B cell (primary cell): Measurements from ENCODE around the gene ANKRD2. TPM values are rescaled to one million over a fixed set of nuclear protein-coding genes. Genes with fewer than 3 reads are reported as not detected.

ENCODE experiments used
- ATAC-seq: fragments of 200-7000 bp; cut with Tn5 transposase; one replicate; pipeline ENCODE4 v1.10.0; 2021; ENCODE audit warnings: low read depth, mild to moderate bottlenecking, moderate number of reproducible peaks, moderate library complexity
- CTCF ChIA-PET: fragments of 350-600 bp; sonication (Branson Sonifier 250); formaldehyde crosslinking; loops from one replicate; lab custom pipeline; 2021; ENCODE audit warnings: antibody characterized with exemption, inconsistent platforms; lab: Charles Lee
- POLR2A ChIA-PET: fragments of 350-600 bp; sonication (Branson Sonifier 250); formaldehyde crosslinking; loops from one replicate; lab custom pipeline; 2021; ENCODE audit warnings: antibody characterized with exemption; lab: Charles Lee
- DNase-seq: peaks from one replicate; pipeline ENCODE4 v3.0.0; 2013
- H2AFZ ChIP-seq: 2 replicates; pipeline ENCODE4 v1.6.1; 2012; ENCODE audit warnings: mild to moderate bottlenecking, low read depth, low read length; ENCODE audit not compliant: insufficient read depth, poor library complexity, severe bottlenecking
- H3K27ac ChIP-seq, 2 donors: 1 replicate in 1 of 2; 2 replicates in 1 of 2; pipeline ENCODE4 v1.5.1; 2012 to 2013; ENCODE audit warnings: low read length in 2 of 2, mild to moderate bottlenecking in 2 of 2, moderate library complexity in 1 of 2
- H3K27me3 ChIP-seq, 4 experiments: fragments of 200-600 bp in 1 of 4; sonication (generic) in 1 of 4; replicated peaks in 1 of 4; 1 replicate in 2 of 4; 2 replicates in 2 of 4; pipeline versions ENCODE4 v1.6.1 to v1.7.0; 2013 to 2016; ENCODE audit warnings: low read length in 3 of 4, mild to moderate bottlenecking in 2 of 4, mixed read lengths in 1 of 4, moderate library complexity in 1 of 4; ENCODE audit not compliant: insufficient read depth in 4 of 4, control insufficient read depth in 3 of 4; ENCODE audit errors: control extremely low read depth in 1 of 4
- H3K36me3 ChIP-seq, 2 experiments: replicated peaks in 1 of 2; 1 replicate in 1 of 2; 2 replicates in 1 of 2; pipeline versions ENCODE4 v1.6.1 to v1.7.1; 2013; ENCODE audit warnings: low read length in 1 of 2; ENCODE audit not compliant: insufficient read depth in 2 of 2, control insufficient read depth in 1 of 2; ENCODE audit errors: control extremely low read depth in 1 of 2, extremely low read depth in 1 of 2
- H3K4me1 ChIP-seq, 2 donors: fragments of 200-600 bp in 1 of 2; sonication (generic) in 1 of 2; 1 replicate in 1 of 2; 2 replicates in 1 of 2; pipeline versions ENCODE4 v1.5.1 to v1.6.1; 2013 to 2017; ENCODE audit warnings: low read length in 2 of 2; ENCODE audit not compliant: control insufficient read depth in 2 of 2, insufficient read depth in 2 of 2
- H3K4me2 ChIP-seq: replicated peaks from 2 replicates; pipeline ENCODE3; 2012; ENCODE audit warnings: mild to moderate bottlenecking, low read depth, low read length; ENCODE audit not compliant: poor library complexity, severe bottlenecking
- H3K4me3 ChIP-seq, 5 experiments: fragments of 200-600 bp in 1 of 5; sonication (generic) in 1 of 5; 1 replicate in 3 of 5; 2 replicates in 2 of 5; pipeline versions ENCODE4 v1.5.1 to v1.7.0; 2011 to 2016; ENCODE audit warnings: low read length in 4 of 5, mild to moderate bottlenecking in 4 of 5, low read depth in 2 of 5, control low read depth in 1 of 5, moderate library complexity in 1 of 5; ENCODE audit not compliant: insufficient read depth in 1 of 5; ENCODE audit errors: control extremely low read depth in 1 of 5, extremely low read depth in 1 of 5
- H3K79me2 ChIP-seq: fragments of 200-600 bp; sonication (generic); one replicate; pipeline ENCODE4 v1.6.0; 2016; ENCODE audit warnings: low read length; ENCODE audit not compliant: control insufficient read depth, insufficient read depth
- H3K9ac ChIP-seq: fragments of 200-600 bp; sonication (generic); 2 replicates; pipeline ENCODE4 v1.6.1; 2017; ENCODE audit warnings: mild to moderate bottlenecking, low read length, moderate library complexity
- H3K9me3 ChIP-seq, 3 donors: one replicate each; pipeline versions ENCODE4 v1.6.1 to v1.7.1; 2013; ENCODE audit warnings: low read length in 2 of 3; ENCODE audit not compliant: control insufficient read depth in 2 of 3, insufficient read depth in 1 of 3; ENCODE audit errors: control extremely low read depth in 1 of 3
- H4K20me1 ChIP-seq: 2 replicates; pipeline ENCODE4 v1.6.0; 2012; ENCODE audit warnings: mild to moderate bottlenecking, low read length; ENCODE audit not compliant: insufficient read depth, control insufficient read depth, poor library complexity, severe bottlenecking
- H3K27ac Mint-ChIP-seq: one replicate; pipeline ENCODE4 v1.8.0; 2021; ENCODE audit warnings: mixed read lengths
- H3K27me3 Mint-ChIP-seq: one replicate; pipeline ENCODE4 v1.8.0; 2021; ENCODE audit warnings: mixed read lengths
- H3K4me1 Mint-ChIP-seq: one replicate; pipeline ENCODE4 v1.8.0; 2021; ENCODE audit warnings: mixed read lengths
- H3K4me3 Mint-ChIP-seq: one replicate; pipeline ENCODE4 v1.8.0; 2021; ENCODE audit warnings: mixed read lengths
- H3K9me3 Mint-ChIP-seq: one replicate; pipeline ENCODE4 v1.8.0; 2022; ENCODE audit warnings: mixed read lengths; ENCODE audit not compliant: insufficient read depth
- EZH2 ChIP-seq: IDR thresholded peaks from 2 replicates; pipeline ENCODE4 v1.6.1; 2012; ENCODE audit warnings: borderline replicate concordance, low read depth, mild to moderate bottlenecking, moderate library complexity, low read length; ENCODE audit not compliant: insufficient read depth, poor library complexity, severe bottlenecking
- WGBS: methylation state at CpG from one replicate; pipeline ENCODE4 v1.1.5; 2013; ENCODE audit warnings: missing lambda C conversion rate; ENCODE audit not compliant: insufficient coverage; 5-methylcytosine and 5-hydroxymethylcytosine counted together
- intact Hi-C: fragments of 100-400 bp; cut with micrococcal nuclease; formaldehyde crosslinking; loops from one replicate; pipeline ENCODE4 v1.10.0; 2022
- polyA plus RNA-seq: library from polyadenylated mRNA; depleted of rRNA; stranded (reverse); fragments of >200 nt; gene quantifications from 2 replicates; pipeline ENCODE4 v1.2.3, GENCODE V29; 2012
- total RNA-seq, 2 donors: library from RNA; stranded (reverse); fragments of 120-200 nt in 1 of 2; gene quantifications; 1 replicate in 1 of 2; 2 replicates in 1 of 2; pipeline versions ENCODE4 v1.2.3 to v1.2.4, GENCODE V29; 2013 to 2022
- TF ChIP-seq, protein P1 (sequence below): fragments of 200-600 bp; IDR thresholded peaks from one replicate; pipeline ENCODE4 v1.8.0; 2022; ENCODE audit warnings: antibody characterized with exemption, mild to moderate bottlenecking

The ANKRD2 gene
- total and polyA plus RNA-seq, 2 donors (not counting 1 experiment from before 2014, with no cell fraction given), result not detected

DNA sequence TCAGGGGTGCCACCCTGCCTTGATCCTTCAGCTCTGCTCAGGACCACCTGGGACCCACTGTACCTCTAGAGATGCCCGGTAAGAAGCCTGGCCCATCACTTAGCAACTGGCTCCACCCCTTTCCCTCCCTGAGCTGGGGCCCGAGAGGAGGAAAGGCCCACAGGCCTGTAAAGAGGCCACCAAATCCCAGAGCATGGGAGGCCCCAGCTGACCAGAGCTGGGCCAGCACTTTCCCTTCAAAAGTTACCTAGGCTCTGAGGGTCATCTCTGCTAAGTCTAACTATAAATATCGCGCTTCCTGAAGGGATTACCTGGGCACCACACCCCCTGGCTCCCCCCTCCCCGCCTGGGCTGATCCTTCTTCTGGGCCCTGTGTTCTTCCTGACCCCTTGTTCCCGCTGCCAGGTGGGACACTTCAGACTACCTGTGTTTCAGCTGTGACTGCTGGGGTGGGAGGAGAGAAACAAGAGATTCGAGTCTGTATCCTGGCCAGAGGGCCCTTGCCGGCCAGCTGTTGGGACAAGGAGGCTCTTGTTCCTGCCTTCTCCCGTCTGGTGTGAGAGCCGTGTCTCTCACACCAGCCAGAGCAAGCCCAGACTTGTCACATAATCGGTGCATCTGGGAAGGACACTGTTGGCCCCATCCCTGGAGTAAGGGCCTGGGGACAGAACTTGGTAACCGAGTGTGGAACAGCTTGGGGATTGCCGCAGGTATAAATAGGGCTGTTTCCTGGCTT, 22.8 kb upstream of the ANKRD2 start:
- intact Hi-C loops, result no loop called here
- TF ChIP-seq EZH2, result no peak
- TF ChIP-seq, protein P1, sequence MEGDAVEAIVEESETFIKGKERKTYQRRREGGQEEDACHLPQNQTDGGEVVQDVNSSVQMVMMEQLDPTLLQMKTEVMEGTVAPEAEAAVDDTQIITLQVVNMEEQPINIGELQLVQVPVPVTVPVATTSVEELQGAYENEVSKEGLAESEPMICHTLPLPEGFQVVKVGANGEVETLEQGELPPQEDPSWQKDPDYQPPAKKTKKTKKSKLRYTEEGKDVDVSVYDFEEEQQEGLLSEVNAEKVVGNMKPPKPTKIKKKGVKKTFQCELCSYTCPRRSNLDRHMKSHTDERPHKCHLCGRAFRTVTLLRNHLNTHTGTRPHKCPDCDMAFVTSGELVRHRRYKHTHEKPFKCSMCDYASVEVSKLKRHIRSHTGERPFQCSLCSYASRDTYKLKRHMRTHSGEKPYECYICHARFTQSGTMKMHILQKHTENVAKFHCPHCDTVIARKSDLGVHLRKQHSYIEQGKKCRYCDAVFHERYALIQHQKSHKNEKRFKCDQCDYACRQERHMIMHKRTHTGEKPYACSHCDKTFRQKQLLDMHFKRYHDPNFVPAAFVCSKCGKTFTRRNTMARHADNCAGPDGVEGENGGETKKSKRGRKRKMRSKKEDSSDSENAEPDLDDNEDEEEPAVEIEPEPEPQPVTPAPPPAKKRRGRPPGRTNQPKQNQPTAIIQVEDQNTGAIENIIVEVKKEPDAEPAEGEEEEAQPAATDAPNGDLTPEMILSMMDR, result no peak
- H3K36me3 ChIP-seq, result no peaks in the 10 kb centered on the region
- WGBS, result 91% methylated on average over 11 of the region's 13 CpGs
- no peak overlapping the region for H2AFZ ChIP-seq
- ChIA-PET CTCF (interaction anchor here (6.8 kb wide), 1 partner anchor 85 kb away, joined by 96 read pairs; no protein-coding TSS in a partner anchor), POLR2A (no interaction called here)
- peaks cover 3% of the 10 kb centered on the region for H3K27me3 Mint-ChIP-seq
- H3K4me1 ChIP-seq, result no peaks in the 10 kb centered on the region
- no peaks in the 10 kb centered on the region for H3K27me3 ChIP-seq
- peaks cover 0 to 1% (median 0%) of the 10 kb centered on the region in 3 donors for H3K9me3 ChIP-seq
- no peaks in the 10 kb centered on the region for H3K79me2 ChIP-seq
- DNase-seq (no peak), ATAC-seq (no peak)
- H3K9me3 Mint-ChIP-seq, result no peaks in the 10 kb centered on the region
- no peak overlapping the region for H3K9ac ChIP-seq
- H3K27ac ChIP-seq, result no peak overlapping the region
- no peaks in the 10 kb centered on the region for H4K20me1 ChIP-seq
- no peak overlapping the region for H3K4me3 ChIP-seq
- no peak overlapping the region for H3K4me3 Mint-ChIP-seq
- no peak overlapping the region for H3K27ac Mint-ChIP-seq
- no peaks in the 10 kb centered on the region for H3K4me1 Mint-ChIP-seq
- H3K4me2 ChIP-seq, result no peak overlapping the region
